Thymus (tissue), 11 donors: Measurements from ENCODE around the gene EPHA6. TPM values are rescaled to one million over a fixed set of nuclear protein-coding genes. Genes with fewer than 3 reads are reported as not detected.
"Not testable (repeated sequence)": the region's sequence is repeated elsewhere in the genome, so short reads cannot be mapped to it uniquely, and the experiment has no call there.

Experiments
- DNase-seq, 9 donors: peaks; one replicate each; pipeline ENCODE4 v3.0.0-alpha.2; 2013; ENCODE audit warnings: low spot score in 9 of 9, low read depth in 6 of 9, missing footprints in 1 of 9
- H3K27ac ChIP-seq, 2 donors: one replicate each; pipeline ENCODE4 v1.5.1; 2013; ENCODE audit warnings: control low read depth in 1 of 2, low read depth in 1 of 2, low read length in 1 of 2, mild to moderate bottlenecking in 1 of 2, moderate library complexity in 1 of 2
- H3K27me3 ChIP-seq, 2 donors: one replicate each; pipeline ENCODE4 v1.5.1; 2013; ENCODE audit warnings: low read length in 1 of 2; ENCODE audit not compliant: control insufficient read depth in 2 of 2, insufficient read depth in 1 of 2
- H3K36me3 ChIP-seq, 2 donors: one replicate each; pipeline ENCODE4 v1.5.1; 2013; ENCODE audit warnings: low read length in 1 of 2, mild to moderate bottlenecking in 1 of 2, moderate library complexity in 1 of 2; ENCODE audit not compliant: control insufficient read depth in 2 of 2, insufficient read depth in 2 of 2
- H3K4me1 ChIP-seq, 2 donors: one replicate each; pipeline ENCODE4 v1.5.1; 2013; ENCODE audit warnings: low read length in 2 of 2; ENCODE audit not compliant: control insufficient read depth in 2 of 2, insufficient read depth in 2 of 2
- H3K4me3 ChIP-seq, 2 donors: one replicate each; pipeline ENCODE4 v1.5.1; 2013; ENCODE audit warnings: low read length in 2 of 2, control low read depth in 1 of 2, mild to moderate bottlenecking in 1 of 2
- H3K9me3 ChIP-seq, 2 donors: one replicate each; pipeline ENCODE4 v1.5.1; 2013; ENCODE audit warnings: low read length in 1 of 2, mild to moderate bottlenecking in 1 of 2; ENCODE audit not compliant: control insufficient read depth in 2 of 2, insufficient read depth in 1 of 2
- WGBS: extraction: QIAGEN DNeasy Blood & Tissue Kit; methylation state at CpG from one replicate; pipeline ENCODE4 v1.1.7; 2013; 5-methylcytosine and 5-hydroxymethylcytosine counted together
- polyA plus RNA-seq: library from polyadenylated mRNA; stranded (reverse); fragments of 200-250 nt; gene quantifications from one replicate; pipeline ENCODE4 v1.2.3, GENCODE V29; 2013
- total RNA-seq: library from RNA; stranded (reverse); fragments of 120-200 nt; gene quantifications from one replicate; pipeline ENCODE4 v1.2.4, GENCODE V29; 2013
- donor health status: healthy.

Gene EPHA6
- total and polyA plus RNA-seq, 2 donors: 0.09 to 1.3 TPM

DNA sequence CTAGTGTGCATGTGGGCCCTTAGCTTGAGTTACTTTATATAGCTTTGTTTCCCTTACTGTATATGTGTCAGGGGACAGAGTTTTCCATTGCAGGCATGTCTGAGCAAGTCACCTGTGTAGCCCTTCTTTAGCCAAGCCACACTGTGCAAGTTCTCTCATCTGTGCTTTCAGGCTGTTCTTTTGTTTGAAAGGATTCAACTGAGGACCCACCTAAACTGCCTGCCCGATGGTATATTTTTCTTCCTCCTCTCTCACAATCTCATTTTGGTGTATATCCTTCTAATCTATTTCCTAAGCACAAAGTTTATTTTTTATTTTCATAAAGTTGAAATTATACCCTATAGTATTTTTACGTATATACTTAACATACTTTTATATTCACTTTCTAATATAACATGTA is 690.1 kb downstream of the EPHA6 start:
- H3K4me3 ChIP-seq: no peak overlapping the region
- DNase-seq: no peak
- H3K4me1 ChIP-seq: no peaks in the 10 kb centered on the region
- no peaks in the 10 kb centered on the region for H3K36me3 ChIP-seq
- no peak overlapping the region for H3K27ac ChIP-seq
- H3K9me3 ChIP-seq: no peaks in the 10 kb centered on the region
- no peaks in the 10 kb centered on the region for H3K27me3 ChIP-seq
- 97% methylated on average over 2 of the region's 2 CpGs for WGBS

DNA sequence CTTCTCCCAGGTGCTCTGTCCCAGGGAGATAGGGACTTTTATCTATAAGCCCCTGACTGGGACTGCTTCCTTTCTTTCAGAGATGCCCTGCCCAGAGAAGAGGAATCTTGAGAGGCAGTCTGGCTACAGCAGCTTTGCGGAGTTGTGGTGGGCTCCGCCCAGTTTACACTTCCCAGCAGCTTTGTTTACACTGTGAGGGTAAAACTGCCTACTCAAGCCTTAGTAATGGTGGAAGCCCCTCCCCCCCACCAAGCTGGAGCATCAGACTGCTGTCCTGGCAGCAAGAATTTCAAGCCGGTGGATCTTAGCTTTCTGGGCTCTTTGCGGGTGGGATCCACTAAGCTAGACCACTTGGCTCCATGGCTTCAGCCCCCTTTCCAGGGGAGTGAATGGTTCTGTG is 696.4 kb downstream of the EPHA6 start:
- no peak overlapping the region for H3K4me3 ChIP-seq
- H3K36me3 ChIP-seq: no peaks in the 10 kb centered on the region
- no peak for DNase-seq
- 83% methylated on average over 4 of the region's 4 CpGs for WGBS
- peaks cover 0 to 5% of the 10 kb centered on the region in 2 donors for H3K9me3 ChIP-seq
- H3K27ac ChIP-seq: no peak overlapping the region
- H3K4me1 ChIP-seq: no peaks in the 10 kb centered on the region
- H3K27me3 ChIP-seq: no peaks in the 10 kb centered on the region

DNA sequence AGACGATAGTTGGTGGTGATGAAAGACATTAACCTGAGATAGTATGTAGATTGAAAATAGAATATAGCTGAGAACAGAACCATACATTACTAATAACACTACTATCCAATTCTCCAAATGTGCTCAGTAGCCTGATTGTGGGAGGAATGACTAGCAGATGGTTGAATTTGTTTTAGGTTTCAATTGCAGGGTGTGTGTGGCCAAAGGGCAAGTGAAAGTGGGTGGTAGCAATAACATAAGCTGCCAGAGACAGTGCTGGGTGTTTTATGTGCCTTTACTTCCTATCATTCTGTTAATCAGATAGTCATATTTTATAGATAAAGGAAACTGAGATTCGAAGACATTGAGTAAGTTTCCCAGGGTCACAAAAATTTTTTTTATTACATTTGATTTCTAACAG is 700.7 kb downstream of the EPHA6 start:
- no peaks in the 10 kb centered on the region for H3K4me1 ChIP-seq
- DNase-seq: no peak
- H3K9me3 ChIP-seq: peaks cover 0 to 5% of the 10 kb centered on the region in 2 donors
- no peaks in the 10 kb centered on the region for H3K27me3 ChIP-seq
- no peak overlapping the region for H3K27ac ChIP-seq
- no peaks in the 10 kb centered on the region for H3K36me3 ChIP-seq
- H3K4me3 ChIP-seq: no peak overlapping the region
- 96% methylated on average over 2 of the region's 2 CpGs for WGBS

DNA sequence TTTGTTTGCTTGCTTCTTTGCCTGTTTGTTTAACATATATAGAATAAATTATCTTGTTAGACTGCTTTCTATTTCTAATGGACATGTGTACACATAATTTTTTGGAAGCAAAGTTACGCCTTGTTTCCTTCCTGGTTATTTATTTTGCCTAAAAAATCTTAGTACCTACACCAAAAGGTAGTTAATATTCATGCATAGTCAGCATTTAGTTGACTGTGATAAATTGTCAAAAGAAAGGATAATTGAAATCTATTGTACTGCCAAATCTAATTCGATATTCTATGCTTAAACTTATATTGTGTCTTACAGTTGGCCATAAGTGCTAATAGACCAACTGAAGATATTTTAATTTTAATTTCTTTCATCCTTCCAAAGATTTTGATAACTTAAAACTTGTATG is 716.3 kb downstream of the EPHA6 start:
- WGBS: 92% methylated on average over 2 of the region's 2 CpGs
- no peaks in the 10 kb centered on the region for H3K27me3 ChIP-seq
- no peak overlapping the region for H3K4me3 ChIP-seq
- H3K27ac ChIP-seq: no peak overlapping the region
- H3K9me3 ChIP-seq: no peaks in the 10 kb centered on the region
- H3K4me1 ChIP-seq: no peaks in the 10 kb centered on the region
- no peak for DNase-seq
- H3K36me3 ChIP-seq: no peaks in the 10 kb centered on the region

DNA sequence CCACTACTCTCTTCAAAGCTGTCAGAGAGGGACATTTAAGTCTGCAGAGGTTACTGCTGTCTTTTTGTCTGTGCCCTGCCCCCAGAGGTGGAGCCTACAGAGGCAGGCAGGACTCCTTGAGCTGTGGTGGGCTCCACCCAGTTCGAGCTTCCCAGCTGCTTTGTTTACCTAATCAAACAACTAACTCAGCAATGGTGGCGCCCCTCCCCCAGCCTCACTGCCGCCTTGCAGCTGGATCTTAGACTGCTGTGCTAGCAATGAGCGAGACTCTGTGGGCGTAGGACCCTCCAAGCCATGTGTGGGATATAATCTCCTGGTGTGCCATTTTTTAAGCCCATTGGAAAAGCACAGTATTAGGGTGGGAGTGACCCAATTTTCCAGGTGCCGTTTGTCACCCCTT is 733.2 kb downstream of the EPHA6 start:
- not testable (repeated sequence) for H3K27ac ChIP-seq, DNase-seq, H3K9me3 ChIP-seq, H3K36me3 ChIP-seq, H3K27me3 ChIP-seq, H3K4me3 ChIP-seq, H3K4me1 ChIP-seq
- 89% methylated on average over 6 of the region's 6 CpGs for WGBS

DNA sequence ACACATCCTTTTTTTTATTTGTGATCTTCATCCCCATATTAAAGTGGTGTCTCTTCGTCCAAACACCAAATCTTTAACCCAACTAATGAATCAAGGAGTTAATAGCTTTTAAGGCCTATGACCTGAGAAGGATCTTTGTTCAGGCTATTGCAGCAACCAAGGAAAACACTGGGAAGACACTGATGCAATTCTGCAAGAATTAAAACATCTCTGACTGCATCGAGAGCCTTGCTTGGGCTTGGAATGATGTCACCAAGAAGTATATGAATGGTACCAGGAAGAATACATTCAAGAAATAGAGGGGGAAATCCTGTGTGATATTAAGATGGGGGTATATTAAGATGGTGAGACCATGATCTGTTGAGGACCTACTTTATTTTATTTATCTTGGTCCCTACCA is 736.0 kb downstream of the EPHA6 start:
- 88% methylated on average over 2 of the region's 2 CpGs for WGBS
- H3K4me1 ChIP-seq: no peaks in the 10 kb centered on the region
- H3K27ac ChIP-seq: no peak overlapping the region

DNA sequence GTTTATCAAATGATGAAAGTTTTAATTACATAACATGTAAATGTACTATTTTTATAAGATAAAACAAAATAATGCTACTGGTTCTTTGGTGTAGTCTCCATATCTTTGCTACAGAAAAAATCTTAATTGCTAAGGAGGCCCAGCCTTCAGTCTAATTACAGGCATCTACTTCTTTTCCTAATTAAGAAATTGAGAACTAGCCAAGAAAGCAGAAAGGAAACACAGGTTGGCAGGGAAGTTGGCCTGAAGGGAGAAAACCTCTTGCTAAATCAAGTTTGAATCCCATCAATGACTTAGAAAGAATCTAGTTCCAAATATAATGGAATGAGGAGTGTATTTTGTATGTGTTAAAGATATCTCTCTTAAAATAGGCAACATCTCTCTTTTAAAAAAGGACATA is 737.8 kb downstream of the EPHA6 start:
- Histone ChIP-seq H3K27me3 (no peaks in the 10 kb centered on the region), H3K4me3 (no peak overlapping the region), H3K4me1 (no peaks in the 10 kb centered on the region), H3K27ac (no peak overlapping the region), H3K9me3 (peaks cover 0 to 1% of the 10 kb centered on the region in 2 donors), H3K36me3 (no peaks in the 10 kb centered on the region)
- no peak for DNase-seq

More for the DNA sequence above, 736.0 kb downstream of the EPHA6 start:
- no peak overlapping the region for H3K4me3 ChIP-seq
- H3K9me3 ChIP-seq: peaks cover 0 to 1% of the 10 kb centered on the region in 2 donors
- no peaks in the 10 kb centered on the region for H3K27me3 ChIP-seq
- no peak for DNase-seq
- H3K36me3 ChIP-seq: no peaks in the 10 kb centered on the region

DNA sequence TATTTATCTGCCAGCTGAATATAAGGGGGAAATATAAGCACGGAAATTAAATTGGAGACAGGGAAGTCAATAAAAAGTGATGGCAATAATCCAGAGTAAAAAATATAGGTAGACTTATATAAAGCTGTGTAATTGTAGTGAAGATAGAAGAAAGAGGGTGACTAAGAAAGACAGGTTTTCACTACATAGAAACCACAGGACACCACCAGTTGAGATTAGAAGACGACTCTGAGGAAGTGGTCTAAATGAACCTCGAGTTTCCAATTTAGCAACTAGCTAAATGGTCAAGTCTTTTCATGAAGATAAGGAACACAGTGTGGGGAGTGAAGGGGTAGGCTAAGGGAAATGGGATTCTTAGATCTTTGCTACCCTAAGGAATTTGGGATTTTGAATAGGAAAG is 761.3 kb downstream of the EPHA6 start:
- H3K27me3 ChIP-seq: no peaks in the 10 kb centered on the region
- H3K27ac ChIP-seq: no peak overlapping the region
- 43% methylated on average over 3 of the region's 3 CpGs for WGBS
- H3K36me3 ChIP-seq: no peaks in the 10 kb centered on the region
- no peaks in the 10 kb centered on the region for H3K4me1 ChIP-seq
- no peaks in the 10 kb centered on the region for H3K9me3 ChIP-seq
- DNase-seq: no peak
- H3K4me3 ChIP-seq: no peak overlapping the region

DNA sequence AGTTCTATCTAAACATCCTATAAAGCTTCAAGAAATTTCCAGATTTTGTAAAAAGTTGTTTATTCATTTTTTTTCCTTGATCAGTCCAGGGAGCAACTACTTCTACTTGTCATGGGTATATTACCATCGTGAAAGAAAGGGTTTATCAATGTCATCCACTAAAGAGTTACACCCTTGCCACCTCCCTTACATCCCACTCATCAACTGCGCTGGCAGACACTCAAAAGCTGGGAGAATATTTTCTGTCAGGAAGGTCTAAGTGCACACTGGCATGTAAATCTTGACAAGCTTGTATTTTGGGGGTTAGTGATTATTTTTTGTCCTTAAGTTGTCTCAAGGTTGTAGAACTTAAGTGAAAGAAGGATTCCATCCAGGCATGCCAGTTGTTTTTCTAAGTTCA is 761.8 kb downstream of the EPHA6 start:
- H3K27me3 ChIP-seq: no peaks in the 10 kb centered on the region
- H3K9me3 ChIP-seq: no peaks in the 10 kb centered on the region
- 70% methylated on average over 2 of the region's 2 CpGs for whole genome bisulfite sequencing
- H3K4me1 ChIP-seq: no peaks in the 10 kb centered on the region
- no peak overlapping the region for H3K4me3 ChIP-seq
- DNase-seq: no peak
- H3K27ac ChIP-seq: no peak overlapping the region
- H3K36me3 ChIP-seq: no peaks in the 10 kb centered on the region

DNA sequence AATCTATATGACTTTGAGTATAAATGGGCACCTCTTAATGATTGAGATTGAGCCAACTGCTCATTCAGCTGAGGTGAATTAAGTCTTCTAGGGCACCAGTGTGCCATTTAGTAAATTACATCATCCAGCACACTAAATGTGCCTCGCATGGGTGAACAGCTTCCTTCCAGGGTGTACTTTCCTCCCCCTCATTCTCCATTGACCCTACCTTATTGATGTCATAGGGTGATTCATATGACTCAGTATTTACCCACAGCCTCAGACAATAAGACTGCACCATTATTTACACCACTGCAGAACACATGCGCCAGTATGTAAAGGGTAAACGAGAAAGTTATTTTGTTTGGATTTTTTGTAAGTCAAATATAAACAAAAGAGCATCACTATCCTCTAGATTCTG is 765.0 kb downstream of the EPHA6 start:
- H3K27me3 ChIP-seq: no peaks in the 10 kb centered on the region
- WGBS: 94% methylated on average over 3 of the region's 3 CpGs
- no peak for DNase-seq
- H3K4me1 ChIP-seq: no peaks in the 10 kb centered on the region
- H3K9me3 ChIP-seq: no peaks in the 10 kb centered on the region
- no peaks in the 10 kb centered on the region for H3K36me3 ChIP-seq
- H3K4me3 ChIP-seq: no peak overlapping the region
- no peak overlapping the region for H3K27ac ChIP-seq
